ENCODE results near the gene ISYNA1. TPM values are rescaled to one million over a fixed set of nuclear protein-coding genes. Genes with fewer than 3 reads are reported as not detected.

ISYNA1 gene
- total RNA-seq, 1 donor from 2014 or later: 153 TPM

DNA sequence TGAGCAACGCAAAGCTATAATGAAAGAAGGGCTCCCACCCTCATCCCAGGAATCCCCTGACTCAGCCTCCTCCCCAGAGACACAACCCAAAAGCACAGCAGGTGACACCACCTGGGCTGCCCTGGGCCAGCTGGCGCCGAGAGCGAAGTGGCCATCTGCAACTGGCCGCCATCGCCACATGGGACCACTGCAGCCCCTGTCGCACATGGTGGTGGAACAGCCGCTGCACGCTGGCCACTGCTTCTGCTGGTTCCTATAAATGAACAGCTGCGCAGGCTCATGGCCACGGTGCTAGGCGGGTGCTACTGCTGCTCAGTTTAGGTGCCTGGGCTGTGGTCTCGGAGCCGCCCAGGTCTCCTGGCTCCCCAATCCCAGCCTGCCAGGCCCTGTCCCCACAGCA is 11.6 kb upstream of the ISYNA1 start:
- peaks cover 81% of the 10 kb centered on the region for H4K20me1 ChIP-seq (ENCODE audit: insufficient read depth, low read length)

DNA sequence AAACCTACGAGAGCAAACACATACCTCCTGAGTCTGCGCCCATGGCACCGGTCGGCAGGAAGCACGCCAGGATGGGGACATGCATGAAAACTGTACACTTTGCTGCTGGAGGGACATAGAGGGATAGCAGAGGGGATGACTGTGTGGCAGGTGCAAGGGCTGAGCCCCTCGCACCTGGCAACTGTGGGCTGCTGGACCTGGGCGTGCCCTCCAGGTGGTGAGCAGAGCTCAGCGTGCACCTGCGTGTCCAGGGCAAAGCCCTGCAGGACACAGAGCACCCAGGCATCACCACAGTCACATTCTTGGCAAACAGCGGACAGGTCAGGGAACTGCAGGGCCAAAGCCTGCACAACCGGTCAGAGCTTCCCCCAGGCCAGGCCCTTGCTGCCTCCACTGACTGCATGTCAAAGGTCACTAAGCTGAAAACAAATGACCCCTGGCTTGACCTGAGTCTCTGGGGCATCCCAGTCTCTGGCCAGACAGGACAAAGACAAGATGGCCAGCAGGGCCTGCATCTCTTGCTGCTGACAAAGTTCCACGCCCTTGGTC is 9.0 kb upstream of the ISYNA1 start:
- Histone ChIP-seq H4K20me1 (ENCODE audit: insufficient read depth, low read length) (peaks cover 76% of the 10 kb centered on the region), H3K4me3 (ENCODE audit: insufficient read depth, low read depth, low read length) (no peak overlapping the region), H3K27me3 (ENCODE audit: insufficient read depth, low read length) (no peaks in the 10 kb centered on the region), H3K9me3 (ENCODE audit: insufficient read depth, low read depth, low read length) (no peaks in the 10 kb centered on the region), H3K79me2 (ENCODE audit: insufficient read depth, low read length) (peaks cover 3% of the 10 kb centered on the region), H3K4me2 (ENCODE audit: low read length) (no peak overlapping the region), H2AFZ (ENCODE audit: low read depth, low read length) (no peak overlapping the region), H3K4me1 (ENCODE audit: insufficient read depth, low read length) (peaks cover 4% of the 10 kb centered on the region), H3K27ac (ENCODE audit: low read depth, low read length) (no peak overlapping the region), H3K9ac (ENCODE audit: low read length) (no peak overlapping the region), H3K36me3 (ENCODE audit: insufficient read depth, low read length) (peaks cover 3% of the 10 kb centered on the region)
- no peaks in the 10 kb centered on the region for H3K9me3 Mint-ChIP-seq (ENCODE audit: unreplicated experiment)
- no peak for DNase-seq (ENCODE audit: low read depth)
- no peak overlapping the region for H3K4me3 Mint-ChIP-seq (ENCODE audit: unreplicated experiment)
- H3K4me1 Mint-ChIP-seq (ENCODE audit: low read depth, unreplicated experiment): peaks cover 9% of the 10 kb centered on the region
- no peaks in the 10 kb centered on the region for H3K27me3 Mint-ChIP-seq (ENCODE audit: low read depth, unreplicated experiment)
- H3K36me3 Mint-ChIP-seq (ENCODE audit: low read depth, unreplicated experiment): peaks cover 10% of the 10 kb centered on the region
- no peak overlapping the region for H3K27ac Mint-ChIP-seq (ENCODE audit: unreplicated experiment)
- TF ChIP-seq, protein P1, sequence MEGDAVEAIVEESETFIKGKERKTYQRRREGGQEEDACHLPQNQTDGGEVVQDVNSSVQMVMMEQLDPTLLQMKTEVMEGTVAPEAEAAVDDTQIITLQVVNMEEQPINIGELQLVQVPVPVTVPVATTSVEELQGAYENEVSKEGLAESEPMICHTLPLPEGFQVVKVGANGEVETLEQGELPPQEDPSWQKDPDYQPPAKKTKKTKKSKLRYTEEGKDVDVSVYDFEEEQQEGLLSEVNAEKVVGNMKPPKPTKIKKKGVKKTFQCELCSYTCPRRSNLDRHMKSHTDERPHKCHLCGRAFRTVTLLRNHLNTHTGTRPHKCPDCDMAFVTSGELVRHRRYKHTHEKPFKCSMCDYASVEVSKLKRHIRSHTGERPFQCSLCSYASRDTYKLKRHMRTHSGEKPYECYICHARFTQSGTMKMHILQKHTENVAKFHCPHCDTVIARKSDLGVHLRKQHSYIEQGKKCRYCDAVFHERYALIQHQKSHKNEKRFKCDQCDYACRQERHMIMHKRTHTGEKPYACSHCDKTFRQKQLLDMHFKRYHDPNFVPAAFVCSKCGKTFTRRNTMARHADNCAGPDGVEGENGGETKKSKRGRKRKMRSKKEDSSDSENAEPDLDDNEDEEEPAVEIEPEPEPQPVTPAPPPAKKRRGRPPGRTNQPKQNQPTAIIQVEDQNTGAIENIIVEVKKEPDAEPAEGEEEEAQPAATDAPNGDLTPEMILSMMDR (IDR thresholded peaks at IDR 0.05; ENCODE audit: insufficient read depth, low read depth, low read length): no peak
- no peak for TF ChIP-seq EZH2 (IDR thresholded peaks at IDR 0.05; ENCODE audit: insufficient read depth, low read length)
- FAIRE-seq: no peak

More for the DNA sequence above, 11.6 kb upstream of the ISYNA1 start:
- no peaks in the 10 kb centered on the region for H3K9me3 ChIP-seq (ENCODE audit: insufficient read depth, low read depth, low read length)
- Mint-ChIP-seq H3K4me3 (ENCODE audit: unreplicated experiment) (no peak overlapping the region), H3K36me3 (ENCODE audit: low read depth, unreplicated experiment) (peaks cover 6% of the 10 kb centered on the region), H3K27me3 (ENCODE audit: low read depth, unreplicated experiment) (no peaks in the 10 kb centered on the region), H3K27ac (ENCODE audit: unreplicated experiment) (no peak overlapping the region), H3K9me3 (ENCODE audit: unreplicated experiment) (no peaks in the 10 kb centered on the region), H3K4me1 (ENCODE audit: low read depth, unreplicated experiment) (peaks cover 9% of the 10 kb centered on the region)
- H3K9ac ChIP-seq (ENCODE audit: low read length): no peak overlapping the region
- no peak for DNase-seq (ENCODE audit: low read depth)
- no peak overlapping the region for H2AFZ ChIP-seq (ENCODE audit: low read depth, low read length)
- H3K4me3 ChIP-seq (ENCODE audit: insufficient read depth, low read depth, low read length): no peak overlapping the region
- TF ChIP-seq, protein P1 (IDR thresholded peaks at IDR 0.05; ENCODE audit: insufficient read depth, low read depth, low read length): no peak
- TF ChIP-seq EZH2 (IDR thresholded peaks at IDR 0.05; ENCODE audit: insufficient read depth, low read length): no peak
- no peak for FAIRE-seq
- no peak overlapping the region for H3K4me2 ChIP-seq (ENCODE audit: low read length)
- H3K79me2 ChIP-seq (ENCODE audit: insufficient read depth, low read length): peaks cover 3% of the 10 kb centered on the region
- H3K36me3 ChIP-seq (ENCODE audit: insufficient read depth, low read length): peaks cover 3% of the 10 kb centered on the region
- H3K4me1 ChIP-seq (ENCODE audit: insufficient read depth, low read length): peaks cover 14% of the 10 kb centered on the region
- H3K27ac ChIP-seq (ENCODE audit: low read depth, low read length): no peak overlapping the region
- no peaks in the 10 kb centered on the region for H3K27me3 ChIP-seq (ENCODE audit: insufficient read depth, low read length)

DNA sequence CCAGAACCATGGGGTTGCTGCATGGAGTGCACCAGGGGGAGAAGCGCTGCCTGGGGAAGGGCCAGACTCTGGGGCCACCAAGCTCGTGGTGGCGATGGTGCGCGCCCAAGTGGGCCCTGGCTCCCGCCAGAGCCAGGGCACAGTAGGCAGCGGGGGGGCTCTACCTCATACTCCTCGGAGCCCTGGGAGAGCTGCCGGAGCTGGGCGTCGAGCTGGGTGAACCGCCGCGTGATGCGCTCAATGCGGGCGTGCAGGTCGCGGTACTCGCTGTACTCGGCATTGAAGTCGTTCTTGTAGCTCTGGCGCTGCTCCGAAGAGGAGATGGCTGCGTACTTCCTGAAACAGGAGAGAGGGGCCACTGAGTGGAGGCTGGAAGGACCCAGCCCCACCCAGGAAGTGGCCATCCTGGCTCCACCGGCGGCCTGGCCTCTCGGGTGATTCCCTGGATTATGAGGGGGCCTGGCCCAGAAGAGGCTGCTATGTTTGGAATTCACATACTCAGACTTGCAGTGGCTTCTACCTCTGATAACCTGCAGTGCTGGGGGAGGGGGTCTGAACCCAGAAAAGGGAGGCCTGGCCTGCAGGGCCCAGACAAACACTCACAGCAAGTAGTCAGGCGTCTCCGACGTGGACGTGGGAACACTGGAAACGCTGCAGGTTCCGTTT is 8.3 kb upstream of the ISYNA1 start:
- H3K9ac ChIP-seq (ENCODE audit: low read length): no peak overlapping the region
- Mint-ChIP-seq H3K4me1 (ENCODE audit: low read depth, unreplicated experiment) (peaks cover 9% of the 10 kb centered on the region), H3K27ac (ENCODE audit: unreplicated experiment) (no peak overlapping the region), H3K36me3 (ENCODE audit: low read depth, unreplicated experiment) (peaks cover 10% of the 10 kb centered on the region), H3K9me3 (ENCODE audit: unreplicated experiment) (no peaks in the 10 kb centered on the region), H3K27me3 (ENCODE audit: low read depth, unreplicated experiment) (no peaks in the 10 kb centered on the region), H3K4me3 (ENCODE audit: unreplicated experiment) (no peak overlapping the region)
- H3K4me1 ChIP-seq (ENCODE audit: insufficient read depth, low read length): peaks cover 4% of the 10 kb centered on the region
- no peaks in the 10 kb centered on the region for H3K9me3 ChIP-seq (ENCODE audit: insufficient read depth, low read depth, low read length)
- H3K27me3 ChIP-seq (ENCODE audit: insufficient read depth, low read length): no peaks in the 10 kb centered on the region
- DNase-seq (ENCODE audit: low read depth) (no peak), FAIRE-seq (no peak)
- TF ChIP-seq, protein P1 (IDR thresholded peaks at IDR 0.05; ENCODE audit: insufficient read depth, low read depth, low read length): no peak
- TF ChIP-seq EZH2 (IDR thresholded peaks at IDR 0.05; ENCODE audit: insufficient read depth, low read length): no peak
- peaks cover 76% of the 10 kb centered on the region for H4K20me1 ChIP-seq (ENCODE audit: insufficient read depth, low read length)
- H3K4me2 ChIP-seq (ENCODE audit: low read length): no peak overlapping the region
- H3K27ac ChIP-seq (ENCODE audit: low read depth, low read length): no peak overlapping the region
- H3K4me3 ChIP-seq (ENCODE audit: insufficient read depth, low read depth, low read length): no peak overlapping the region
- peaks cover 3% of the 10 kb centered on the region for H3K79me2 ChIP-seq (ENCODE audit: insufficient read depth, low read length)
- H3K36me3 ChIP-seq (ENCODE audit: insufficient read depth, low read length): peaks cover 3% of the 10 kb centered on the region
- no peak overlapping the region for H2AFZ ChIP-seq (ENCODE audit: low read depth, low read length)

Data from astrocyte (in vitro differentiated cells and primary cell).